Osteocyte (in vitro differentiated cells): ENCODE measurements around the gene SIPA1. TPM values are rescaled to one million over a fixed set of nuclear protein-coding genes. Genes with fewer than 3 reads are reported as not detected.
"Not testable (repeated sequence)": the region's sequence is repeated elsewhere in the genome, so short reads cannot be mapped to it uniquely, and the experiment has no call there.

Experiments used
- DNase-seq: peaks from one replicate; pipeline ENCODE4 v3.0.0; 2021; ENCODE audit warnings: mixed read lengths; ENCODE audit not compliant: unreplicated experiment; ENCODE audit errors: extremely low spot score
- H3K27ac Mint-ChIP-seq: one replicate; pipeline ENCODE4 v1.8.0; 2021; ENCODE audit warnings: mild to moderate bottlenecking, mixed read lengths; ENCODE audit not compliant: unreplicated experiment
- H3K27me3 Mint-ChIP-seq: one replicate; pipeline ENCODE4 v1.8.0; 2021; ENCODE audit warnings: mixed read lengths; ENCODE audit not compliant: unreplicated experiment
- H3K36me3 Mint-ChIP-seq: one replicate; pipeline ENCODE4 v1.8.0; 2021; ENCODE audit warnings: mixed read lengths; ENCODE audit not compliant: unreplicated experiment
- H3K4me1 Mint-ChIP-seq: one replicate; pipeline ENCODE4 v1.8.0; 2021; ENCODE audit warnings: mixed read lengths; ENCODE audit not compliant: unreplicated experiment
- H3K4me3 Mint-ChIP-seq: one replicate; pipeline ENCODE4 v1.8.0; 2021; ENCODE audit warnings: mild to moderate bottlenecking, moderate library complexity, mixed read lengths; ENCODE audit not compliant: unreplicated experiment
- H3K9me3 Mint-ChIP-seq: one replicate; pipeline ENCODE4 v1.8.0; 2021; ENCODE audit warnings: mixed read lengths; ENCODE audit not compliant: unreplicated experiment
- total RNA-seq: library from RNA; stranded (reverse); gene quantifications from 2 replicates; pipeline ENCODE4 v1.2.1, GENCODE V29; 2021
- TF ChIP-seq, protein P1 (sequence below): fragments of 200-600 bp; sonication (generic); IDR thresholded peaks from 2 replicates; pipeline ENCODE4 v1.5.0; 2021; ENCODE audit warnings: antibody characterized with exemption, mild to moderate bottlenecking, moderate library complexity

Gene SIPA1
- total RNA-seq, 1 donor from 2014 or later, result 34.7 TPM

DNA sequence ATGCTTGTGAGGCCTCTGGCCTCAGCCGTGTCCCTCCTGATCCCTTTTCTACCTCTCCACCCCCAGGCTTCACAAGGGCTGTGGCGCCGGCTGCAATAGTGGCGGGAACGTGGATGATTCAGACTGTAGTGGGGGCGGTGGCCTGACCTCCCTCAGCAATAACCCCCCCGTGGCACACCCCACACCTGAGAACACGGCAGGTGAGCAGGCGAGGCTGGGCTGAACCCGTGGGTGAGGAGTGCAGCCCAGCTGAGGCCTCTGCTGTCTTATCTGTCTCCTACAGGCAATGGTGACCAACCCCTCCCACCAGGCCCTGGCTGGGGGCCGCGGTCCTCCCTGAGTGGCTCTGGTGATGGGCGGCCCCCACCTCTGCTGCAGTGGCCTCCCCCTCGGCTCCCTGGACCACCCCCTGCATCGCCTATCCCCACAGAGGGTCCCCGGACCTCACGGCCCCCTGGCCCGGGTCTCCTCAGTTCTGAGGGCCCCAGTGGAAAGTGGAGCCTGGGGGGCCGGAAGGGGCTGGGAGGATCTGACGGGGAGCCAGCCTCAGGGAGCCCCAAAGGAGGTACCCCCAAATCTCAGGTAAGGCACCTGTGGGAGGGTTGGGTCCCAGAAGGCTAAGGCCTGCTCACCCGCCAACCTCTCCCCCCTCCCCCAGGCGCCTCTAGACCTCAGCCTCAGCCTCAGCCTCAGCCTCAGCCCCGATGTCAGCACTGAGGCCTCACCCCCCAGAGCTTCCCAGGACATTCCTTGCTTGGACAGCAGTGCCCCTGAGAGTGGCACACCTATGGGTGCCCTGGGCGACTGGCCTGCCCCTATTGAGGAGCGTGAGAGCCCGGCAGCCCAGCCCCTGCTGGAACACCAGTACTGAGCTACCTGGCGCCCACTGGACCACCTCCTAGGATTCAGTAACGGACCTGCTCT, 1.5 kb upstream of the SIPA1 start:
- no peak overlapping the region for H3K4me3 Mint-ChIP-seq
- peaks cover 12% of the 10 kb centered on the region for H3K36me3 Mint-ChIP-seq
- peak overlapping the region; percentile 73 for H3K27ac Mint-ChIP-seq
- DNase-seq, result no peak
- H3K27me3 Mint-ChIP-seq, result no peaks in the 10 kb centered on the region
- TF ChIP-seq, protein P1, sequence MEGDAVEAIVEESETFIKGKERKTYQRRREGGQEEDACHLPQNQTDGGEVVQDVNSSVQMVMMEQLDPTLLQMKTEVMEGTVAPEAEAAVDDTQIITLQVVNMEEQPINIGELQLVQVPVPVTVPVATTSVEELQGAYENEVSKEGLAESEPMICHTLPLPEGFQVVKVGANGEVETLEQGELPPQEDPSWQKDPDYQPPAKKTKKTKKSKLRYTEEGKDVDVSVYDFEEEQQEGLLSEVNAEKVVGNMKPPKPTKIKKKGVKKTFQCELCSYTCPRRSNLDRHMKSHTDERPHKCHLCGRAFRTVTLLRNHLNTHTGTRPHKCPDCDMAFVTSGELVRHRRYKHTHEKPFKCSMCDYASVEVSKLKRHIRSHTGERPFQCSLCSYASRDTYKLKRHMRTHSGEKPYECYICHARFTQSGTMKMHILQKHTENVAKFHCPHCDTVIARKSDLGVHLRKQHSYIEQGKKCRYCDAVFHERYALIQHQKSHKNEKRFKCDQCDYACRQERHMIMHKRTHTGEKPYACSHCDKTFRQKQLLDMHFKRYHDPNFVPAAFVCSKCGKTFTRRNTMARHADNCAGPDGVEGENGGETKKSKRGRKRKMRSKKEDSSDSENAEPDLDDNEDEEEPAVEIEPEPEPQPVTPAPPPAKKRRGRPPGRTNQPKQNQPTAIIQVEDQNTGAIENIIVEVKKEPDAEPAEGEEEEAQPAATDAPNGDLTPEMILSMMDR, result no peak
- peaks cover 20% of the 10 kb centered on the region for H3K4me1 Mint-ChIP-seq
- H3K9me3 Mint-ChIP-seq, result no peaks in the 10 kb centered on the region

DNA sequence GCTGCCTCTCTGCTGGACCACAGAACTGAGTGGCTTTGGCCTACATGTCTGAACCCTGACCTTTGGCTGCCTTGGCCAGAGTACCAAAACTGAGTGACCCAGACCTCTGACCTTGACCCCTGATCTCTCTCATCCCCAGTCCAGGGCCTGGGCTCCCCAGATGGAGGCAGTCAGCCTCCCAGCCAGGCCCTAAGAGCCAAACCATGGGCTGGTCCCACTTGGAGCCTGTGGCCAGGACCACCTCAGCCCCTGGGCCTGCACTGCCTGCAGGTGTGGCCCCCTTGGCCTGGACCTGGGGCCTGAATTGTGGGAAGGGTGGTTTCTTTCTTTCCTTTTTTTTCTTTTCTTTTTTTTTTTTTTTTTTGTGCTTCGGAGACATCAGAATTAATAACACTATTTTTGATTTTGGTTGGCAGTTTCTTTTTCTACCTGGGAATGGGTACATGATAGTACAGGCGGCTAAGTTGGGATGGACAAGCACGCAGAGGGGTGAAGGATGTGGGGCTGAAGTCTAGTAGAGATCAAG, 806 bp upstream of the SIPA1 start:
- no peaks in the 10 kb centered on the region for H3K9me3 Mint-ChIP-seq
- H3K4me3 Mint-ChIP-seq, result peak overlapping the region; percentile 79
- peaks cover 12% of the 10 kb centered on the region for H3K36me3 Mint-ChIP-seq
- H3K27me3 Mint-ChIP-seq, result no peaks in the 10 kb centered on the region
- peaks cover 20% of the 10 kb centered on the region for H3K4me1 Mint-ChIP-seq
- peak overlapping the region; percentile 73 for H3K27ac Mint-ChIP-seq
- DNase-seq, result no peak
- TF ChIP-seq, protein P1, result no peak

DNA sequence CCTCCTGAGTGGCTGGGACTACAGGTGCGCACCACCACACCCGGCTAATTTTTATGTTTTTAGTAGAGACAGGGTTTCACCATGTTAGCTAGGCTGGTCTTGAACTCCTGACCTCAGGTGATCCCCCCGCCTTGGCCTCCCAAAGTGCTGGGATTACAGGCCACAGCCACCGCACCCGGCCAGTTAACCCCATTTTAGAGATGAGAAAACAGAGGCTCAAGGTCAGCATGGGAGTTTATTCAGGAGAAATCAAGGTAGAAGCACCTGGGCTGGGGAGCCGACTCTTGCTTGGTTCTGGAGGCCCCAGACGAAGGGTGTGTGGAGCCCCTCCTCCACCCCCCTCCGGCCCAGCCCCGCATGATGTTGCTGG, 1.3 kb downstream of the SIPA1 start:
- not testable (repeated sequence) for H3K4me3 Mint-ChIP-seq, DNase-seq, H3K27ac Mint-ChIP-seq, H3K9me3 Mint-ChIP-seq, H3K27me3 Mint-ChIP-seq, H3K36me3 Mint-ChIP-seq
- H3K4me1 Mint-ChIP-seq, result peaks cover 27% of the 10 kb centered on the region

DNA sequence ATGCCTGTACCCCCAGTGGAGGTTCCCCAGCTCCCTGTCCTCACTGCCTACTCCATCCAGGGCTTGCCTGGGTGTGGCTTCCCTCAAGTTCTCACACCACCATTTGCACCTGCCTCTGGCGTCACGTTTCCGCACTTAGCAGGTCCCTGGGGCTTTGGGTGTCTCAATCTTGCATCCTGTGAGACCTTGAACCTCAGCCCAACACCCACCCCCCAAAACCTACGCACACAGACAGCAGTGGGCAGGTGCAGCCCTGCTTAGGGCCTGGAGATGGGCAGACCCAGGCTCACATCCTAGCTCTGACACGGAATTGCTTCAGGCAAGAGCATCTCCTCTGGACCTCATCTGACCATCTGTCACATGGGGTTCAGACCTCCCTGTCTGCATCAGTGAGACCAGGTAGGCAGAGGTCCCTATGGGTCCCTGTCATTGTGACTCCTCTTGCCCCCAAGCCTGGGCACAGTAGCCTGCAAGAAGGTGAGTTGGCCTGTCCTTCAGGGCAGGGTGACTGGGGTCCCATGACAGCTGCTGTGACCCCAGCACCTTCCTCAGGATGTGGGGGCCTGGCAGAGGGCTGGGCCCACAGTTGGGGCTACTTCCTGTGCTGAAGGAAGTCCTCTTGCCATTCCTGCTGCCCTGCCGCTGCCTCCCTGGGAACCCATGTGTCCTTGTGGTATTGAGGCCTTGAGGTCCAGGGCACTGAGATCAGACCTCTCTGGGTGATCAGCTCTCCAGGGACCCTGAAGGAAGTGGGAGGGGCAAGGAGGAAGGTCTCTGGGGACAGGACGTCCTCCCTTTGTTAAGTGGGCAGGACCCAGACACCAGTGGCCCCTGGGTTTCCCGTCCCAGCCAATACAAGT, 2.0 kb downstream of the SIPA1 start:
- Mint-ChIP-seq H3K4me1 (peaks cover 27% of the 10 kb centered on the region), H3K4me3 (no peak overlapping the region), H3K9me3 (no peaks in the 10 kb centered on the region), H3K36me3 (peaks cover 8% of the 10 kb centered on the region), H3K27ac (no peak overlapping the region), H3K27me3 (no peaks in the 10 kb centered on the region)
- no peak for DNase-seq
- TF ChIP-seq, protein P1, result no peak

DNA sequence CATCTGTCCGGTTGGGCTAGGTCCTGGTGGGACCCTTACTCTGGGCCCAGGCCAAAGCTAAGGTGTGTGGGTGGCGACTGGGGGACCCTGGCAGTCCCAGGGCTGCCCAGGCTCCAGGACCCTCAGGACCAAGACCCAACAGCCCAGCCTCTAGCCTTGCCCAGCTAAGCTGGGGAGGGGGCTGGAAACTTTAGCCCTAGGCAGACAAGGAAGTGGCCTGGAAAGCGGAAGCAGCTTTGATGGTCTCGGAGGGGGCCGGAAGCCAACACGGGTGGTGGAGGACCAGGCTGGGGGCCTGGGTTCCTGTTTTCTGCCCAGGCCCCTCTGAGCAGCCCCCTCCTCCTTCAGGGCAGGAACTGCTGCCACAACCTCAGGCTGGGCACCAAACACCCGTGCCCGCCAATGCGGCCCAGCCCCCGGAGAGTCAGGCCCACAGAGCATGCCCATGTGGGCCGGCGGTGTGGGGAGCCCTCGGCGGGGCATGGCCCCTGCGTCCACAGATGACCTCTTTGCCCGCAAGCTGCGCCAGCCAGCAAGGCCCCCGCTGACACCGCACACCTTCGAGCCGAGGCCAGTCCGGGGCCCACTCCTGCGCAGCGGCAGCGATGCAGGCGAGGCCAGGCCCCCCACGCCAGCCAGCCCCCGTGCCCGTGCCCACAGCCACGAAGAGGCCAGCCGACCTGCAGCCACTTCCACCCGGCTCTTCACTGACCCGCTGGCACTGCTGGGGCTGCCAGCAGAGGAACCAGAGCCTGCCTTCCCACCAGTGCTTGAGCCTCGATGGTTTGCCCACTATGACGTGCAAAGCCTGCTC, 2.8 kb downstream of the SIPA1 start:
- Mint-ChIP-seq H3K9me3 (no peaks in the 10 kb centered on the region), H3K36me3 (peaks cover 6% of the 10 kb centered on the region), H3K27me3 (no peaks in the 10 kb centered on the region), H3K4me1 (peaks cover 30% of the 10 kb centered on the region), H3K4me3 (no peak overlapping the region), H3K27ac (no peak overlapping the region)
- TF ChIP-seq, protein P1, result no peak
- no peak for DNase-seq
